GM15510 (cell line): Measurements from ENCODE around the gene ERN2.
A peak's percentile ranks its signal among the peaks of the same experiment; 100 is the strongest.

Experiments used
- POLR2A ChIP-seq: IDR thresholded peaks from 3 replicates; pipeline ENCODE4 v1.6.1; 2011; ENCODE audit warnings: borderline replicate concordance; ENCODE audit not compliant: insufficient read length; ENCODE audit errors: extremely low read depth

Gene ERN2

DNA sequence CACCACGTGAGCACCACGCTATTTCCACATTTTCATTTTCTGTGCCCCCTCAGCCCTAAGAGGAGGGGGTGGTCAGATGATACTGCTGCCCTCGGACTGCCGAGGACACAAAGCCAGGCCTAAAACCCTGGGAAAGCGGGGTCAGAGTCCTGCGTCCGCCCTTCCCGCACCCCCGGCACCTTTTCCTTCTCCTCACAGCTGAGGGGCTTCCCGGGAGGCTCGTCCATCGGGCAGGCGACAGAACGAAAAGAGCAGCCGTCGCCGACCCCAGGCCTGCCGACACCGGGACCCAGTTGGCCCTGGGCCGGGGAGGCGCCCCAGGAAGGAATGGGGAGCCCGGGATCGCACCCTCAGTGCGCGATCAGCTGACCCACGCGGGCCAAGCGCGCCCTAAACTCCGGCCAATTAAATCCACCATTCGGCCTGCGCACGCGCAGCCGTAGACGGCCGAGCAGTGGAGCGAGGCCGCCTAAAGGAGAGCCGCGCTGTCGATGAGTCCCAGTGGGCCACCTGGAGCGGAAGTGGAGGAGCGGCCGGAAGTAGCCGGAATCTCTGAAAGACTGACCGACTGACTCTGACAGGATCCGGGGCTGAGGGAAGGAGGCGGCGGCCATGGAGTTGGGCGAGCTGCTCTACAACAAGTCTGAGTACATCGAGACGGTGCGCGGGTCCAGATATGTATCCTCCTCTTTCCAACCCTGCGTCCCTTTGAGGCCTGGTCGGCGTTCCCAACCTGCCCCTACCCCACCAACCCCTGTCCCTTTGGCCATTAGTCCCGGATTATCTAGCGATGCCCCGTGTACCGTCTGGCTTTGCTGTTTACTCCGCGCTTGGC, 71.9 kb downstream of the ERN2 start, which contains the start of the genes DCTN5 and PALB2:
DCTN5 (plus strand) TSS at position 536 of the 835 bp plus-strand sequence; CDS start at position 613, 77 bp downstream.
PALB2 (minus strand) TSS at position 380 of the 835 bp plus-strand sequence; CDS start at position 227, 153 bp downstream.
- TF ChIP-seq POLR2A, result peak; percentile 72

DNA sequence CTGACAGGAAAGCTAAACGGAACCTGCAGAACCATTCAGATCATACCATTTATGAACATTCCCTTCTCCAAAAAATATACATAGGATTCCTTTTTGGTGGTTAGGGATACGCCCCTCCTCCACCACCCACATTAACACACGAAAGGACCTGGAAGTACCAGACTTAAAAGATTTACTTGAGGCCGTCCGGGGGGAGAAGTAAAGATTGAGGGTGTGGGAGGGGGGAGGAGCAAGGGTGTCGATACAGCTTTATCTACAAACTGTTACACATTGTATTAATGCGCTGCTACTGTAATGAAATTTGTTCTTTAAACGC, 72.4 kb downstream of the ERN2 start:
- no peak for TF ChIP-seq POLR2A
